HG02610 (cell line): ENCODE data around the gene RPS6KA4.

Experiments used
- ATAC-seq: cut with Tn5 transposase; IDR thresholded peaks from one replicate; pipeline ENCODE4 v1.9.1; 2021; ENCODE audit warnings: mild to moderate bottlenecking, moderate library complexity; ENCODE audit not compliant: unreplicated experiment

RPS6KA4 gene

GRCh38 chr11:64384028-64384737, 25.2 kb downstream of the RPS6KA4 start:
- ATAC-seq, result no peak

GRCh38 chr11:64384981-64385944, 26.3 kb downstream of the RPS6KA4 start:
- no peak for ATAC-seq

GRCh38 chr11:64385945-64386704, 27.2 kb downstream of the RPS6KA4 start:
- ATAC-seq, result no peak

GRCh38 chr11:64387916-64388315, 29.0 kb downstream of the RPS6KA4 start:
- ATAC-seq, result no peak

GRCh38 chr11:64388894-64389293, 29.9 kb downstream of the RPS6KA4 start:
- no peak for ATAC-seq

GRCh38 chr11:64389851-64390250, 30.9 kb downstream of the RPS6KA4 start:
- ATAC-seq, result no peak

- ATAC-seq, result no peak
These were observed 31.6 kb downstream of the RPS6KA4 start for GRCh38 chr11:64390558-64390957.

GRCh38 chr11:64391839-64392238, 32.9 kb downstream of the RPS6KA4 start:
- ATAC-seq, result no peak

GRCh38 chr11:64395545-64396078, 36.6 kb downstream of the RPS6KA4 start:
- ATAC-seq, result no peak

- no peak for ATAC-seq
These were observed 37.2 kb downstream of the RPS6KA4 start for GRCh38 chr11:64396079-64396591.

GRCh38 chr11:64400102-64400501, 41.1 kb downstream of the RPS6KA4 start:
- no peak for ATAC-seq

GRCh38 chr11:64400667-64401066, 41.7 kb downstream of the RPS6KA4 start:
- no peak for ATAC-seq

GRCh38 chr11:64401775-64402174, 42.8 kb downstream of the RPS6KA4 start:
- ATAC-seq, result no peak

GRCh38 chr11:64403106-64403505, 44.1 kb downstream of the RPS6KA4 start:
- ATAC-seq, result no peak

- ATAC-seq, result no peak
These were observed 47.4 kb downstream of the RPS6KA4 start for GRCh38 chr11:64406221-64406946.

GRCh38 chr11:64407221-64407620, 48.3 kb downstream of the RPS6KA4 start:
- no peak for ATAC-seq

GRCh38 chr11:64407630-64408029, 48.7 kb downstream of the RPS6KA4 start:
- no peak for ATAC-seq

GRCh38 chr11:64409278-64409677, 50.3 kb downstream of the RPS6KA4 start:
- ATAC-seq, result no peak

GRCh38 chr11:64409707-64410403, 50.9 kb downstream of the RPS6KA4 start:
- ATAC-seq, result no peak

GRCh38 chr11:64410404-64410734, 51.4 kb downstream of the RPS6KA4 start:
- no peak for ATAC-seq
